AML-193 (cell line): Measurements from ENCODE around the gene ADRM1.

Experiments
- DNase-seq, 2 experiments: peaks; one replicate each; lab custom pipeline; 2025; lab: John Stamatoyannopoulos, UW

Gene ADRM1

GRCh38 chr20:62339647-62340062, 36.9 kb downstream of the ADRM1 start:
- no peak for DNase-seq

- DNase-seq, result no peak
These were observed 40.1 kb downstream of the ADRM1 start for GRCh38 chr20:62342910-62343309.

GRCh38 chr20:62344092-62344491, 41.3 kb downstream of the ADRM1 start:
- DNase-seq, result no peak

DNA sequence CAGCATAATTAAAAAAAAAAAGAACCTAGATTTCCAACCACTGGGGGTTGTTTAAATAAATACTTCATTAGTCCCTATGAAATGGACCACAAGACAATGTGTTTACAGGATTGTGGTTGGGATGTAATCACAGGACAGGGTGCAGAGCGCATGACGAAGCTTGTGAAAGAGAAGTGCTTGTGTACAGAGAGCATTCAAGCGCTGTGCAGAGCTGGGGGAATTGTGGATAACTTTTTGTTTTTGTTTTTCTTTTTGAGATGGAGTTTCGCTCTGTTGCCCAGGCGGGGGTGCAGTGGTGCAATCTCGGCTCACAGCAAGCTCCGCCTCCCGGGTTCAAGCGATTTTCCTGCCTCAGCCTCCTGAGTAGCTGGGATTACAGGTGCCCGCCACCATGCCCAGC, 42.0 kb downstream of the ADRM1 start:
- no peak for DNase-seq

- DNase-seq, result no peak
These were observed 43.0 kb downstream of the ADRM1 start for GRCh38 chr20:62345681-62346370.

DNA sequence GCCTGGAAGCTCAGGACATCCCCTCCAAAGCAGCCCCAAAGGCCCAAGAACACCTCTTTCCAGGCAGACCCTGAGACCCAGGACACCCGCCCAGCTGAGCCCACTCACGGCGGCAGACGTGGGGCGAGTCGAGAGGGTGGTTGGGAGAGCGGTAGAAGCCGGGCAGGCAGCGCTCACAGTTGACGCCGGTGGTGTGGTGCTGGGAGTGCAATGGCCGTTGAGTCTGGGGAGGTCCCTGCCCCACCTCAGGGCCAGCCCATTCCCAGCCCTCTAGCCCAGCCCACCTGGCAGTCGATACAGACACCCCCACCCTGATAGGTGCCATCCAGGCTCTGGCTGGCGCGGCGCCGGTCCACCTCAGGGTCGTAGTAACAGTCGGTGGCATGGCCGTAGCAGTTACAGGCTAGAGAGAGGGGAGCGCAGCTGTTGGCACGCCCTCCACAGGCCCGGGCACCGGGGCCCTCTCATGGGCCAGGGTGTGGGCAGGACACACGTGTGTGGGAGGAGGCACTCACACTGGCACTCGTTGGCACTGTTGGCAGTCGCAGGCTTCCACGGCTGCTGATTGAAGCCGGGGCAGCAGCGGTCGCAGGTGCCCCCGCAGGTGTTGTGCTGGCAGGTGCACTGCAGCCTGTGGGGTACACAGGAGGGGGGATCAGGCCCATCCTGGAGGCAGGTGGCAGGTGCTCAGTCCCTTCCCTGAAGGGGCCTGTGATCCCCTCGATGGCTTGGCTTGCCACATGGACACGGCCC, 43.8 kb downstream of the ADRM1 start:
- DNase-seq, result no peak

- DNase-seq, result no peak
These were observed 44.3 kb downstream of the ADRM1 start for GRCh38 chr20:62347151-62347404.

- no peak for DNase-seq
These were observed 44.6 kb downstream of the ADRM1 start for GRCh38 chr20:62347445-62347844.

- DNase-seq, result no peak
These were observed 45.8 kb downstream of the ADRM1 start for GRCh38 chr20:62348604-62349003.

DNA sequence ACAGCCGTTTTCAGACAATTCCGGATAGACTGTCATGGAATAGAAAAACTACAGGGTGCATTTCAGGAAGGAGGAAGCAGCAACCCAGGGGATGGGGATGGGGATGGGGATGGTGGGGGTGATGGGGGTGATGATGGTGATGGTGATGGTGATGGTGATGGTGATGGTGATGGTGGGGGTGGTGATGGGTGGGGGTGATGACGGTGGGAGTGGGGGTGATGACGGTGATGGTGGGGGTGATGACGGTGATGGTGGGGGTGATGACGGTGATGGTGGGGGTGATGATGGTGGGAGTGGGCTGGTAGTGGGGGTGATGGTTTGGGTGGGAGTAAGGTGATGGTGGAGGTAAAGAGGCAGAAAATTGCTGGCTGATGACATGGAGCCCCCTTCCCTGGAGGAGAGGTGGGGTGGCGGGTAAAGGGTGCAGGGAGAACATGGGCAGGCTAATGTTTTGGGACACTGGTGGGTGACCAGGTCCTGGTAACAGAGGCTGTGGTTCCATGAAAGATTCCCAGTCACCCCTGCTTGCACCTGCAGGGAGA, 46.8 kb downstream of the ADRM1 start:
- DNase-seq, result no peak

DNA sequence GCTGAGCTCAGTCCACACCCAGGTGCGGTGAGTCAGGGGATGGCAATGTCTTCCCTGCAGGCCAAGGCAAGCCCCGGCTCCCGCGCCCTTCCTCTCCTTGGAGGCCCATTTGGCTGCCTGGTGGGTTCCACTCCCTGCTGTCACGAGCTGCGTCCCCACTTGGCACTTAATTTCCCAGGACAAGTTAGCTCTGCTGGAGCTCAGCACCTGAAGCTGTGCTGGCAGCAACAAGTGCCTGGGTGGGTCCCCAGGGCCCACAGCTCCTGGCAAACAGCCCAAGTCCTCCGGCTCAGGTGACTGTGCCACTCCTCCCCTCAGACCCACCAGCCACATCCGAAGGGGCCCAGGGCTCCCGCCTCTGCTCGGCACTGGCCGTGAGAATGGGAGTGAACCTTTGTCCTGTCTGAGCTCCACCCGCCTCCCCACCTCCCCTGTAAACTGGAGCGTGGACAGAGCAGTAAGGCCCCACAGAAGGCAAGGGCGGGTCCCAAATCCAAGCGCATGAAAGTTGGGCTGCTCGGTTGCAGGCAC, 47.4 kb downstream of the ADRM1 start:
- no peak for DNase-seq

- no peak for DNase-seq
These were observed 48.0 kb downstream of the ADRM1 start for GRCh38 chr20:62350629-62351422.

DNA sequence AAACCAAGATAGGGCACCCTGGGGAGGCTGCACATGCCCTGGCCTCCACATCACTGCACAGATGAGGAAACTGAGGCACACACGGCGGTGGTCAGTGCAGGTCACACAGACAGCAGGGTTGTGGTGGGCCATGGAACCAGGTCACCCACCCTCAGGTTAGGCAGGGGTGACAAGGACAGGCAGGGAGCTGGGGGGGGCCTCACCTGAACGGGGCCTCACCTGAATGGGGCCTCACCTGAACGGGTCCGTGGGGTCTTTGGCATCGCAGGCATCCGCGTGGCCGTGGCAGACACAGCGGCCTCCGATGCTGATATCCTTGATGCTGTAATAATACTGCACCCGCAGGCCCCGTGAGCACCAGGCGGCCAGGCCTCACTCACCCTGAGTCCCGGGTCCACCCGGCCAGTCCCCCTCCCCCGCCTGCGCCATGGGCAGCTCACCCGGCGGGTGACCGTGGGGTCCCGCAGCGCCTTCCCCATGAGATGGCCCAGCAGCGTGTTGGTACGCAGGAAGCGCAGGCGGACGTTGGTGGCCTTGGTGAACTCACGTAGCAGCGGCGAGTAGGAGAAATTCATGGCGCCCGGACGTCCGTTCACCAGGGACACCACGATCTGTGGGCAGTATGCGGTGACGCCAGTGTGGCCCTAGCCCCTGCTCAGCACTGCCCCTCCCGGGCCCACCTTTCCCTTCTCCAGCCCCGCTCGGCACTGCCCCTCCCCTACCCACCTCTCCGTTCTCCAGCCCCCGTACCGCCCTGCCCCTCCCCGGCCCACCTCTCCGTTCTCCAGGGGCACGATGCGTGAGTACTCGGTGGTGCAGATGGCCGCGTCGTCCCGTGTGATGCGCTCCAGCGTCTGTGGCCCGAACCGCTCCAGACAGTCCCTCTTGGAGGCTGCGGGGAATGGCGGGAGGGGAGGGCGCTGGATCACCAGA, 48.9 kb downstream of the ADRM1 start:
- no peak for DNase-seq

- no peak for DNase-seq
These were observed 49.8 kb downstream of the ADRM1 start for GRCh38 chr20:62352402-62353288.

- DNase-seq, result no peak
These were observed 50.7 kb downstream of the ADRM1 start for GRCh38 chr20:62353289-62354030.

DNA sequence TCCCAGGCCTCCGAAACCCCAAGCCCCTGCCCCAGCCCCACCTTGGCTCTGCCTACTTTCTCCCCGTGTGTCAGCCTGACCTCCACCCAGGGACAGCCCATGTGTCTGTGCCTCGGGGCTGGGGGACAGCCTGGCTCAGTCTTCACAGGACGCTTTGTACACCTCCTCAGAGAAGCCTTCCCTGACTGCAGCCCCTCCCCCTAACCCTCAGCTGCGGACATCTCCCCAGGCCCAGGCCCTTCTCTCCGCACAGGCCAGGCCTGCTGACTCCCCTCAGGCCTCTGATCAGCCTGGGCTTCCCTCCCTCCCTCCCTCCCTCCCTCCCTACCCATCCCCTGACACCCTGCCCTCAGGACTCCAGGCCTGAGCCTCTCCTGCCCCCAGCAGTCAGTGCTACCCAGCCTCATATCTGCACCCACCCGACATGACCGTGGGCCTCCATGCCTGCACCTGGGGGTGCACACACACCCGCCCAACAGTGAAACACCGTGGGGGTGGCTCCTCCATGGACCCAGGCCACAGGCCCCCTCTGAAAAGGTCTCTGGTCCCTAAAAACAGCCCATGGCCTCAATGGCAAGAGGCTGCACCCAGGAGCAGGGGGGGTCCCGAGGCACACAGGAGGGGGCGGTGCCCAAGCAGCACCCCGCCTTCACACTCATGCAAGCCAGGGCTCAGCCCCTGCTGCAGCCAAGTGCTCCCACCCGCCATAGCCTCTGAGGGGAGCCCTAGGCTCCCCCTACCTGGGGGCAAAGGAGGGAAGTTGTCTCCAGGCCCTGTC, 51.4 kb downstream of the ADRM1 start:
- DNase-seq, result no peak

DNA sequence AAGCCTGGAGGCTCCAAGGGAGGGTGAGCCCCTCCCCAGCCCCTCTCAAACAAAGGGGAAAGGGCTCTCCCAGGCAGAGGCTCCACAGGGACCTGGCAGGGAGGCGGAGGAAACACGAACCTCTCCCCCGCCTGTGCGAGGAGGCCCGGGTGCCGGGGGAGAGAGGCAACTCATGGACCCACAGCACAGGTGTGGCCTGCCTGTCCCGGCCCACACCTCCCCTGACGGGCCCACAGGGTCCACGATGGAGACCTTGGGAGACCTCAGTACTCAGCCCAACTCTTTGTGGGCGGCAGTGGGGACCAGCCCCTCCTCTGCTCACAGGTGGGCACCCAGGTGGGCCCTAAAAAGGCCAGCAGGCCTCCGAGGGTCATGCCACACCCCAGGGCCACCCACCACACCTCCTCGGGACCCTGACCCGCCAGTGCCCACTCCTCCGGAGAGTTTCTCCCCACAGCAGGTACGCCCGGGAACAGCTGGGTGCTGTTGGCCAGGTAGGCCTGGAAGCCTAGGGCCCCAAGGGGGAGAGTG, 52.1 kb downstream of the ADRM1 start:
- DNase-seq, result no peak

DNA sequence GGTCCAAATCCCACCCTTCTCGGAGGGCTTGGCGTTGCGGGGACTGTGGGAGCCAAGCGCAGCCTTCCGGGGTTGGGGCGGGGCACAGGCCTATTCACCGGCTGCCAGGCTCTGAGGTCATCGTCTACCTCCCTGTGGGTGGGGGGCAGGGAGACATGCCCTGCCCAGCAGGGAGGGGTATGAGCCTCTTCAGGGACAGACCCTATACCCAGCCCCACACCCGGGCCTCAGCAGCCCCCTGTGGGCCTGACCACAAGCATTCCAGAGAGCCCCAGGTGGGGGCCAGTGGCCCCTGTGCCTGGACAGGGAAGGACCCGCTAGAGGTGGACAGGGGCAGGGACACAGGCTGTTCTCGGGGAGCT, 52.7 kb downstream of the ADRM1 start:
- no peak for DNase-seq
